Measurements from ENCODE around the gene TTI1.

DNA sequence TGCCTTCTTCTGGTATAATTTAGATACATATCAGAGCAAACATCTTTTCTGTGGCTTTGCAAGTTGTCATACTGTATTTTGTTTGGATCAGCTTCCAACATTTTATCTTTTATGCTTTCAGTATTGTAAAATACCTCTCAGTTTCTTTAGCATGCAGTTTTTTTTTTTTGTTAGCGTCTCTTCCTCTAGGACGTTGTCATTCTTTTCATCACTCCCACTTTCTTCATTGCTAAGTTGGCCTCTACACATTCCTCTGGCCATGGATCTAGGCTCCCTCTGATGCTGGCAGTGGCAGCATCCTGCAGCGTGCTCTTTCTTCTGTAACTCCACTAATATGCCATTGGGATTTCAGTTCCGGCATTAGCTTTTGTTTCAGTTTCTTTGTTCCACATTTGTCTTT is 22.0 kb upstream of the TTI1 start:
- TF ChIP-seq CTCF (IDR thresholded peaks at IDR 0.05) (no peak), POLR2AphosphoS5 (IDR thresholded peaks at IDR 0.05) (no peak), EP300 (IDR thresholded peaks at IDR 0.05) (no peak), POLR2A (IDR thresholded peaks at IDR 0.05) (no peak)

All from gastroesophageal sphincter (tissue), 3 donors.